ENCODE data around the gene PROM1.

Gene PROM1

DNA sequence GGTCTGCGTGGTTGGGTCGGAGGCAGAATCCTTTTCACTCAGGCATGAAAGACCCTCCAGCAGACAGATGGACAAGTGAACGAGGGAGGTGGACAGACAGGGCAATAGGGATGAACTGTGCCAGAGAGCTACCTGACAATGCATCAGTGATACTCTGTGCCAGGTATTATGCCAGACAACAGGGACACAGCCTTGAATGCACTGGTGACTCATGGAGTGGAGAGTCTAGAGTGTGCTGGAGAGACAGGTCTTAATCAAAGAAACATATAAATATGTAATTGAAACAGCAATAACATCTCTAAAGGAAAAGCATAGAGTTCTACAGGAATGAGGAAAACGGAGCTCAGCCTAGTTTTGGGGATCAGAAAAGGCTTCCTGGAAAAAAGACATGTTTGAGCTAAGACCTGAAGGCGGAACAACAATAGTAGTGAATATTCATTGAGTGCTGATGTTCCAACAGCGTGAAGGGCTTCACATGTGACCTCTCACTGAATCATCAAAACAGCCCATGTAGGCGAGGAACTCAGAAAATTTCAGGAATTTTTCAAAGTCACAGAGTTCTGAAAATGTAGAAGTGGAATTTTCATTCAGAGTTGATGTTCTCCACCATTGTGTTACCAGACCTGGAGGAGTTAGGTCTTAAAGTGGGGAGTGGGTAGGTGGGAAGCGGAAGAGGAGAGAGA is 100.8 kb downstream of the PROM1 start:
- in situ Hi-C loops (cut with HindIII; ENCODE audit: low pct_unique_long_range_greater_than_20kb, low sequenced_read_pairs), result no loop called here
- TF ChIP-seq JUND (IDR thresholded peaks at IDR 0.05; ENCODE audit: low read depth), result no peak
- DNase-seq (ENCODE audit: low read depth in 1 of 2, low spot score in 1 of 2), result no peak

DNA sequence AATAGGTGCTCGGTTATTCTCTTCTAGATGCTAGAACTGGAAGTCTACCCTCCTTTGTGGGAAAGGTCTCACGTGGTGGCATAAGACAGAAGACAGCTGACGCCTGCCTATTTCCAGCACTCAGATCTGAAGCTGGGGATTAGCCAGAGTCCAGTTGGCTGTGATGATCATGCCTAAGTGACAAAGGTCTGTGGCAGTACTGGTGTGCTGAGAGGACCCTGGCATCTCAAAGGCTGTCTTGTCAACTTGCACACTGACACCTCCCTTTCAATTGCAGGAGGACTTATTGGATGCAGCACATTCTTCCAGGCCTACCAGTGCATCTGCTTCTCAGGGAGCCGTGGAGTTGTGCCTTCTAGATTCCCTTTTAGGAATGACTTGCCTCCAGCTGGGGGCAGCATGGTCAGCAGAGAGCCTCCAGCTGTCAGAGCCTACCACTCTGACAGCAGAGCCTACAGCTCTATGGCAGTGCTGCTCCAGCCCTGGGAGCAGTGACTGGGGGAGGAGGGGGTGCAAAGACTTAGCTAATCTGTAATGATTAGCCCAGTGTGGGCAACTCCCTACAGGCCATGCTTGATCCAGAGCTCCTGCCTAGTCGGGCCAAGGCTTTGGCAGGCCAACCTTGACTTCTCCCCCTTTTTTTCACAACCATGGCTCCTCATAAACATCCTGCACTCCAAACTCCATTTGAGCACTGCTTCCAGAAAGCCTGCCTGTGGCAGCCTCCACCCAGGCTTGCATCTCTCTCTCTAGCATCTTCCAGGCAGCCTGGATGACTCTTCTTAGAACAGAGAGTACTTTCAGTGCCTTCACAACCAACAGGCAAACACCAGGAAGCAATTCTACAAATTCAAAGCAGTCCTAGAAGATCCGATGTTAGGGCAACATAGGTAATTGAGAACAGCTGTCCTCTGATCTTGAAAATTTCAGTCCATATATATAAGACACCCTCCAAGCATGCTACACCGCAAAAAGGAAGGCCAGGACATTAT is 107.1 kb downstream of the PROM1 start:
- DNase-seq (ENCODE audit: low read depth in 1 of 2, low spot score in 1 of 2), result no peak
- in situ Hi-C loops (cut with HindIII; ENCODE audit: low pct_unique_long_range_greater_than_20kb, low sequenced_read_pairs), result no loop called here
- no peak for TF ChIP-seq JUND (IDR thresholded peaks at IDR 0.05; ENCODE audit: low read depth)

DNA sequence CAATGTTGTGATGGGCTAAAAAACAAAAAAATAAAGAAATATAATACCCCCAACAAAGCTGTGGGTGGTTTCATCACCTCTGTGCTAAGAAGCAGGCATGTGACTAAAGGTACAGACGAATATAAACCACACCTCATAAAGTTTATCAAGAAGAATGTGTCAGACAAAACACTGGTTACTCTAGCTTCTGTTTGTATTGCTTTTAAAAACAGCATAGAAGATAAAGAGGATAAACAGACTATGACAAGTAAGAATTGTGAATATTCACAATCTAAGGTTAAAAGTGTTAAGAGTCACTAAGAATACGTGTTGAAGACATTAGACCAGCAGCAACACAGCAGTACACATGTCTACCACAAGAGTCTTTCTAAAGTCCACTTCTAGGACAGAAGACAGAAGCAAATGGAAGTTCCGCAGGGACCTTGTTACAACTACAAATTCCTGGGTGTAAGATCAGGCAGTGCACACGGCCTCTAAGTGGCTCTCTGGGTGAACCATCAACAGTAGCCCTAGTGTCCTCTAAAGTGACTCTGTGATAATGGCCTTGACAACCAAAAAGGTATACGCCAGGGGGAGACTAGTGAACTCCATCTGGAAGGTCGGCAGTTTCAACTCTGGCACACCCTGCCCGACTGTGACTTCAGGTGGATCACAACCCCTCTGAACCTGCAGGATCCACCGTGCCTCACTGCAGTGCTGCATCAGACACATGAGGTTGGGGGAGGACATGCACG is 112.6 kb downstream of the PROM1 start:
- in situ Hi-C loops (cut with HindIII; ENCODE audit: low pct_unique_long_range_greater_than_20kb, low sequenced_read_pairs), result no loop called here
- TF ChIP-seq JUND (IDR thresholded peaks at IDR 0.05; ENCODE audit: low read depth), result no peak
- DNase-seq (ENCODE audit: low read depth in 1 of 2, low spot score in 1 of 2), result no peak

DNA sequence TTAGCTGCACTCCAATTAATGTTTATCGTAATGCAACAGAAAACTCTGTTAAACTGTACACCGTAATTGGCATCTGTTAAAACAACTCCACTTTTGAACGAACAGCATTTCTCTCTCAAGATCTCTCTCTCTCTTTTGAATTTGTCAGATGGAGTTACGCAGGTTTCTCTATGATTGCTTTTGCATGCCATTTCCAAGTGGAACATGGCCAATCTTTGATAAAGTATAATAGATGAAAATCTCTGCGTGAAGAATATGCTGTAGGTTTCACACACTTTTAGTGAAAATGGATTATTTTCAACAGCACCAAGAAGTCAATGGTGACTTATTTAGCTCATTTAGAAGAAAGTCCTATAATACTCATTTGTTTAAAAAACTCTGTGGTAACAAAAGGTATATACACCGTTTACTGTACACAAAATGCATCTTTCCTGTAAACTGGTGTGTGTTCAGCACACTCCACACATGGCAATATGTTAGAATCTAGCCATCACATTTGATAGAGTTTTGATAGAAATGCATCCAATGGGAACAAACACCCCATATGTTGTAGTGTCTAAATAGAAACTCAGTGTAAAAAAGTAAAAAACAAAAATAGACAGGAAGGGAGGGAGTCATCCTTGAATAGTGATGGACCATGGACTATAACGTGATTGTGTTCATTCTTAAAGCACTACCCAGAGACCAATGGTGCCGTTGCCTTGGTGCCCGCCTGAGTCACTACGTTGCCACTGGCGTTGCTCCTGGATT is 115.1 kb downstream of the PROM1 start:
- no peak for TF ChIP-seq JUND (IDR thresholded peaks at IDR 0.05; ENCODE audit: low read depth)
- in situ Hi-C loops (cut with HindIII; ENCODE audit: low pct_unique_long_range_greater_than_20kb, low sequenced_read_pairs), result no loop called here
- no peak for DNase-seq (ENCODE audit: low read depth in 1 of 2, low spot score in 1 of 2)

DNA sequence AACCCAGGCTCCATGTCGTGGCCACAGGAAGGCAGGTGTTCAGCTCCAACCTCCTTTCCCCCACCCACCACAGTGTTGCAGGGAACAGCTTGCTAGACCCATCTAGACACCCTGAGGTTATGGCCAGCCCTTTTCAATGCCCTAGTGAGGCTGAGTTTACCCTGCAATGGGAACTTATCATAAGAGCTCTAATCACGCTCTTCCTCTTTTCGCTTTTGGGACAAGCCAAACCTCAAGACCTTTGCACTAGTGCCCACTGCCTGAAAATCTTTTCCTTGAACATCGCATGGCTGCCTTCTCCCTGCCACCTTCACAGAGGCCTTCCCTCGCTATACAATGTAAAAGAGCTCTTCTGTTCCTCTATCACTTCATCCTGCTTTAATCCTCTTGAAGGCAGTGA is 118.5 kb downstream of the PROM1 start:
- no peak for DNase-seq (ENCODE audit: low read depth in 1 of 2, low spot score in 1 of 2)
- TF ChIP-seq JUND (IDR thresholded peaks at IDR 0.05; ENCODE audit: low read depth), result no peak
- in situ Hi-C loops (cut with HindIII; ENCODE audit: low pct_unique_long_range_greater_than_20kb, low sequenced_read_pairs), result no loop called here

DNA sequence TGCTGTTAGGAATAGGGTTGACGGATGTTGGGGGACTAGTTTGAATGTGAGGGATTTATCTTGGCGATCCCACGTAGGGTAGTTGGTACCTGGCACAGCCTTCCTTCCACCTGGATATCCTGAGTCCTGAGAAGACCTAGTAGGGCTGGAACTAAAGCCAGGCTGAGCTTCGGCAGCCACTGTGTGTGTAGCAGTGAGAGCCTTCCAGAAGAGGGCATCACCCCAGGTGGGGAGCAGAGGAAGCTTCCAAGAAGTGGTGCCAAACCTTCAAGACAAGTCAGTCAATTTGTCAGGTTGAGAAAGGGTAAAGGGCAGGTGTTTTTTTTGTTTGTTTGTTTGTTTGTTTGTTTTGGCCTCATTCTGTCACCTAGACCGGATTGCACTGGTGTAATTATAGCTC is 119.7 kb downstream of the PROM1 start:
- peak in 1 of 2 experiments; percentile 64 for DNase-seq (ENCODE audit: low read depth in 1 of 2, low spot score in 1 of 2)
- in situ Hi-C loops (cut with HindIII; ENCODE audit: low pct_unique_long_range_greater_than_20kb, low sequenced_read_pairs), result no loop called here
- no peak for TF ChIP-seq JUND (IDR thresholded peaks at IDR 0.05; ENCODE audit: low read depth)

DNA sequence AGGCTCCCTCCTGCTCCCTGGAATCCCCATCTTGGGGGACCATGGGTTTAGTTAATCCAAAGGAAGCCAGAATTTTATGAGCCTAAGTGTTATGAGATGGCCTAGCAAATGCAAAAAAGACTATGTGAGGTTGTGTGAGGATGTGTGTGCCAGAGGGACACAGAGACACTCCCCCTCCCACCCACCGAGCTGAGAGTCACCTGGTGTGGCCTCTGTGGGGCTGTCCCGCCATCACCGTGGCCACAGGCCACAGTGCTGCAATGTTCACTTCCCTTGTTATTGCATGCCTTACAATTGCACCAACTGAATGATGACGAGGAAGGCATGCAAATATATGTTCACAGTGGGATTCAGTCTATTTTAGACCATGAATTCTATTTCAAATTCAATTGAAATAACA is 120.2 kb downstream of the PROM1 start:
- TF ChIP-seq JUND (IDR thresholded peaks at IDR 0.05; ENCODE audit: low read depth), result no peak
- no peak for DNase-seq (ENCODE audit: low read depth in 1 of 2, low spot score in 1 of 2)
- in situ Hi-C loops (cut with HindIII; ENCODE audit: low pct_unique_long_range_greater_than_20kb, low sequenced_read_pairs), result no loop called here

DNA sequence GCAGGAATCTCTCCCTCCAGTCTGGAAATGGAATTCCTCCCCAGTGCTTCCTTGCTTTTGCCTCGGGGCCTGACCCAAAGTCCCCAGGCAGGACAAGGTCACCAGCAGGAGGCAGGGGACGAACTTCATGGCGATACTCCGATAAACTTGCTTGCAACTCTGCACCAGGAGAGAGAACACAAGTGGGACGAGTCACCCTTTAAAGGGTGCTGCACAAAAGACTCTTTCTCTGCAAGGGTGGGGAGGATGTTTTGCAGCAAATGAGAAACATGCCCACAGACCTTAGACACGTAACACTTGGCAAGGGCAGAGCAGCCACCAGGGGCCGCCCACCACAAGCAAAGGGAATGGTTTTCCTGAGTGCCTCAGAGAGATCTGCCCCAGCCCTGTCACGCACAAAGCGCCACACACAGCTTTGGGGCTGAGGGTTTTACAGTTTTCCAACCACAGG is 120.8 kb downstream of the PROM1 start, which contains the start of gene FGFBP2:
FGFBP2 (minus strand) TSS at position 175 of the 451 bp plus-strand sequence; CDS start at position 129, 46 bp downstream.
- peak in 1 of 2 experiments; percentile 56 for DNase-seq (ENCODE audit: low read depth in 1 of 2, low spot score in 1 of 2)
- in situ Hi-C loops (cut with HindIII; ENCODE audit: low pct_unique_long_range_greater_than_20kb, low sequenced_read_pairs), result no loop called here

DNA sequence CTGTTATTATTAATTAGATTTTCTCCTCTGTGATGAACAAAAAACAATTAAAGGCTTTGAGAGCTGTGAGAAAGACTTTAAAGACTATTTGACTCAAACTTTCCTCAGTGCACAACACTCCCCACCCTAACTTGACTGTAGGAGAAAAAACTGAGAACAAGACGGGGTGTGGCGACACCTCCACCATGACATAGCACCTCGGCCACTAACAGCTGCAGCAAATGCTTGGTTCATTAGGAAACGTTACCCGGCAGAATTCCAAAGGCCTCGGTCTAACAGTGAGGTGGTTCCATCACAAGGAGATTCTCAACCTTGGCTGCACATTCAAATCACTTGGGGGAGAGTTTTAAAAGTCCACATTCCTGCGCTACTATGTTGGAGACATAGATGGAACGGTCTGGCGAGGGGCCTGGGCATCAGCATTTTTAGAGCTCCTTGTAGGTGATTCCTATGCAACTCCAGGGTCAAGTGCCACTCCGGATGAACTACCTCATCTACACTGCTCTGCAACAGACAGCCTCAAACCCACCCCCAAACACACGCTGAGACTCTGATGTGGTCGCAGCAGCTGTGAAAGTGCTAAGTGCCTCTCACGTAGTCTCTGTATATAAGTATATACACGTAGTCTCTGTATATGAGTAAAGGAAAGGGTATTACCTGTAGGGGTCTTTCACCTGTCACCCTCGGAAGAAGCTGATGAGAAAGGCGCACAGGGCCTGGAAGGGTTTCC is 121.9 kb downstream of the PROM1 start:
- no peak for TF ChIP-seq JUND (IDR thresholded peaks at IDR 0.05; ENCODE audit: low read depth)
- no peak for DNase-seq (ENCODE audit: low read depth in 1 of 2, low spot score in 1 of 2)
- in situ Hi-C loops (cut with HindIII; ENCODE audit: low pct_unique_long_range_greater_than_20kb, low sequenced_read_pairs), result no loop called here

More for the DNA sequence above, 120.8 kb downstream of the PROM1 start, which contains the start of gene FGFBP2:
- TF ChIP-seq JUND (IDR thresholded peaks at IDR 0.05; ENCODE audit: low read depth), result no peak

DNA sequence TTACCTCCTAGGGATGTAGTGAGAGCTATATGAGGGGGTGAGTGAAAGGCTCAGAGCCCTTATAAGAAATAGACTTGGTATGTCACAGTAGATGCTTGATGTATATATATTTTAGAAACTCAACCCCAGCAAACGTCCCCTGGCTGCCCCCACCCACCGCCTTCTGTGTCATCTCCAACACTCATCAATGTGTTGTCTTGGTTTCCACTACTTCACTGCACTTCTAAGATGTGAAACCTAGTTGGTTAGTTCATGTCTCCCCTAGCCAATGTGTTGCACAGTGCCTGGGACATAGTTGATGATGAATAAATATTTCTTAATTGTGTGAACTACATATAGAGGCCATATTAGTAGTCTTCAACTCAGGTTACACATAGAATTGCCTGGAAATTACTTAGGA is 125.3 kb downstream of the PROM1 start:
- TF ChIP-seq JUND (IDR thresholded peaks at IDR 0.05; ENCODE audit: low read depth), result no peak
- DNase-seq (ENCODE audit: low read depth in 1 of 2, low spot score in 1 of 2), result no peak
- in situ Hi-C loops (cut with HindIII; ENCODE audit: low pct_unique_long_range_greater_than_20kb, low sequenced_read_pairs), result no loop called here

DNA sequence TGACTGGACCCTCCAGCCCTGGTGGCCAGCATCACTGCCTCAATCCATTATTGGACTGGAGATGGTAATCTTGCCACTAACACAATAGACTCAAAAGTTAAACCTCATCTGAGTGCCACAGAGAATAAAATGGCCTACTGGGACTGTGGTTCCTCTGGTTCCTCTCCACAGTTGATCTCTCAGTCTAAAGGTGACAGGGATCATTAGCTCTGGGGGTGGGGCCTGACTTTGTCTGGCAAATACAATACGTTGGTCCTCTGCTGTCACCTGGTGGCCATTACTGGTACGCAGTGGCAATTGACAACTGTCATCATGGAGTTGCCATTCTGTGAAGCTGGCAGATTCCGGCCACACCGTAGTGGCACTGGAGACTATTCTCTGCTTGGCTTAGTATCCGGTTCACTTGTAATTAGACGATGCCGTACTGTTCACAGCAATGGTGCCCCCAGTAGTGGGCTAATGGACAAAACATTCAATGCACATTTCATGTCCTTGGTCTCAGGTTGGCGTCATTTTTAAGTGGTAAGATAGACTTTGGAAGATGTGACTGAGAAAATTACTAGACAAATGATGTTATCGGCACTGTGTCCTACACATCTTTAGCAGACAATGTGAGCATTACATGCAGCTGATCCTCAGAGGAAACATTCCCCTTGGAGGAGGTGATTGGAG is 127.5 kb downstream of the PROM1 start:
- DNase-seq (ENCODE audit: low read depth in 1 of 2, low spot score in 1 of 2), result peak; percentile 43 to 79
- in situ Hi-C loops (cut with HindIII; ENCODE audit: low pct_unique_long_range_greater_than_20kb, low sequenced_read_pairs), result no loop called here
- no peak for TF ChIP-seq JUND (IDR thresholded peaks at IDR 0.05; ENCODE audit: low read depth)
